ENCODE measurements around the gene RFTN1.

DNA sequence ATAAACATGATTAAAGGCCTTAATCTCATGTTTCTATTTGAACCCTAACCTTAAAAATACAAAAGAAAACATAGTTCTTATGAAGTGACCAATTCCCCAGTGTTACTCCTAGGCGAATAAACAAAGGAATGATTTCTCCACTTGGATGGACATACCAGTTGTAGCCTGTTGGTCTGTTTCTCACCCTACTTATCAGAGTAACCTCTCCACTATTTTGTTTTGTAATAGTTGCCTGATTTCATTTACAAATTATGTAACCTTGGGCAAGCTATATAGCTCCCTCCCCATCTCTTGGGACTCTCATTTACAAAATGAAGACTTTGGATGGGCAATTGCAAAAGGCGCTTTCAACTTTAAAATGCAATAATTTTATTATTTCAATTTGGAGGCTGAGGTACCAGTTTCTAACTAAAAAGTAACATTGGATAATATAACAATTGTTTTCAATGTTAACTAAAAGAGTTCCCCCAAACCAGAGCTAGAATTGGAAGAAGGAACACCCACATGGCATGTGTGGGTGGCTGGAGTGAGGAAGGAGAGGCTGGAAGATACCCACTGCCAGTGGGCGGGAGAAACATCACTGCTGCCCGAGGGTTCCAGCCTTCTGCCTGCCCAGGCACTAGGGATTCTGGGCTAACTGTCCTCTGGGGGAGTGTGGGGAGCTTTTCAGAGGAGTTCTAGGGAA lies 74.2 kb downstream of the RFTN1 start:
- TF ChIP-seq, protein P1, sequence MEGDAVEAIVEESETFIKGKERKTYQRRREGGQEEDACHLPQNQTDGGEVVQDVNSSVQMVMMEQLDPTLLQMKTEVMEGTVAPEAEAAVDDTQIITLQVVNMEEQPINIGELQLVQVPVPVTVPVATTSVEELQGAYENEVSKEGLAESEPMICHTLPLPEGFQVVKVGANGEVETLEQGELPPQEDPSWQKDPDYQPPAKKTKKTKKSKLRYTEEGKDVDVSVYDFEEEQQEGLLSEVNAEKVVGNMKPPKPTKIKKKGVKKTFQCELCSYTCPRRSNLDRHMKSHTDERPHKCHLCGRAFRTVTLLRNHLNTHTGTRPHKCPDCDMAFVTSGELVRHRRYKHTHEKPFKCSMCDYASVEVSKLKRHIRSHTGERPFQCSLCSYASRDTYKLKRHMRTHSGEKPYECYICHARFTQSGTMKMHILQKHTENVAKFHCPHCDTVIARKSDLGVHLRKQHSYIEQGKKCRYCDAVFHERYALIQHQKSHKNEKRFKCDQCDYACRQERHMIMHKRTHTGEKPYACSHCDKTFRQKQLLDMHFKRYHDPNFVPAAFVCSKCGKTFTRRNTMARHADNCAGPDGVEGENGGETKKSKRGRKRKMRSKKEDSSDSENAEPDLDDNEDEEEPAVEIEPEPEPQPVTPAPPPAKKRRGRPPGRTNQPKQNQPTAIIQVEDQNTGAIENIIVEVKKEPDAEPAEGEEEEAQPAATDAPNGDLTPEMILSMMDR (IDR thresholded peaks at IDR 0.05), result no peak
- TF ChIP-seq POLR2A (IDR thresholded peaks at IDR 0.05), result no peak

Data from testis (tissue), 2 donors.